Measurements from ENCODE around the gene SCRN1.

- no peak for TF ChIP-seq CTCF (IDR thresholded peaks at IDR 0.05)
- TF ChIP-seq POLR2A (IDR thresholded peaks at IDR 0.05), result no peak
Measured at GRCh38 chr7:29926216-29926615, 63.4 kb downstream of the SCRN1 start.
